Mesenchymal stem cell (in vitro differentiated cells and primary cell): ENCODE results near the gene PRKCQ.

ENCODE experiments used
- DNase-seq: peaks from one replicate; pipeline ENCODE4 v3.0.0-alpha.2; 2013
- H2AFZ ChIP-seq: one replicate; pipeline ENCODE4 v1.6.1; 2013; ENCODE audit warnings: low read depth, mild to moderate bottlenecking, control low read depth, inconsistent platforms, low read length, moderate library complexity
- H2AK5ac ChIP-seq: 2 replicates; pipeline ENCODE4 v1.6.1; 2013; ENCODE audit warnings: low read length, moderate library complexity, mild to moderate bottlenecking, inconsistent platforms; ENCODE audit not compliant: severe bottlenecking
- H2BK120ac ChIP-seq: one replicate; pipeline ENCODE4 v1.6.1; 2013; ENCODE audit warnings: low read depth, mild to moderate bottlenecking, inconsistent platforms, low read length, moderate library complexity
- H2BK12ac ChIP-seq, 2 experiments: one replicate each; pipeline ENCODE4 v1.6.1; 2013; ENCODE audit warnings: inconsistent platforms in 2 of 2, low read length in 2 of 2, mild to moderate bottlenecking in 2 of 2, moderate library complexity in 2 of 2, control low read depth in 1 of 2
- H2BK15ac ChIP-seq: one replicate; pipeline ENCODE4 v1.6.1; 2013; ENCODE audit warnings: mild to moderate bottlenecking, low read depth, inconsistent platforms; ENCODE audit not compliant: poor library complexity, severe bottlenecking
- H2BK5ac ChIP-seq: 2 replicates; pipeline ENCODE4 v1.6.1; 2013; ENCODE audit warnings: low read depth, mild to moderate bottlenecking, low read length, control low read depth, inconsistent platforms; ENCODE audit not compliant: poor library complexity, severe bottlenecking
- H3K14ac ChIP-seq, 2 experiments: one replicate each; pipeline ENCODE4 v1.6.1; 2013; ENCODE audit warnings: inconsistent platforms in 2 of 2, low read length in 2 of 2, control low read depth in 1 of 2, mild to moderate bottlenecking in 1 of 2, moderate library complexity in 1 of 2
- H3K18ac ChIP-seq, 2 experiments: one replicate each; pipeline ENCODE4 v1.6.1; 2013; ENCODE audit warnings: inconsistent platforms in 2 of 2, low read length in 2 of 2, control low read depth in 1 of 2, low read depth in 1 of 2, mild to moderate bottlenecking in 1 of 2
- H3K23ac ChIP-seq, 2 experiments: one replicate each; pipeline ENCODE4 v1.6.1; 2013; ENCODE audit warnings: inconsistent platforms in 2 of 2, low read length in 2 of 2, mild to moderate bottlenecking in 2 of 2, moderate library complexity in 2 of 2, control low read depth in 1 of 2
- H3K27ac ChIP-seq: 2 replicates; pipeline ENCODE4 v1.5.1; 2013; ENCODE audit warnings: mild to moderate bottlenecking, moderate library complexity, low read length, control low read depth, inconsistent platforms; ENCODE audit not compliant: poor library complexity, severe bottlenecking
- H3K27me3 ChIP-seq, 2 experiments: 2 replicates each; pipeline versions ENCODE4 v1.6.1 to v1.7.0; 2013; ENCODE audit warnings: low read length in 2 of 2, mild to moderate bottlenecking in 2 of 2, moderate library complexity in 2 of 2, control low read depth in 1 of 2, inconsistent platforms in 1 of 2; ENCODE audit not compliant: control insufficient read depth in 1 of 2, insufficient read depth in 1 of 2
- H3K36me3 ChIP-seq, 2 experiments: 2 replicates each; pipeline versions ENCODE4 v1.6.1 to v1.7.0; 2013; ENCODE audit warnings: low read length in 2 of 2, control low read depth in 1 of 2, inconsistent platforms in 1 of 2, low read depth in 1 of 2, mild to moderate bottlenecking in 1 of 2; ENCODE audit not compliant: insufficient read depth in 2 of 2, control insufficient read depth in 1 of 2
- H3K4ac ChIP-seq, 2 experiments: one replicate each; pipeline ENCODE4 v1.6.1; 2013; ENCODE audit warnings: inconsistent platforms in 2 of 2, low read length in 2 of 2, mild to moderate bottlenecking in 2 of 2, moderate library complexity in 2 of 2, control low read depth in 1 of 2, low read depth in 1 of 2
- H3K4me1 ChIP-seq: 2 replicates; pipeline ENCODE4 v1.6.1; 2013; ENCODE audit warnings: low read depth, low read length, control low read depth; ENCODE audit not compliant: control insufficient read depth, insufficient read depth
- H3K4me2 ChIP-seq: 2 replicates; pipeline ENCODE4 v1.6.1; 2013; ENCODE audit warnings: low read length, mild to moderate bottlenecking, inconsistent platforms; ENCODE audit not compliant: poor library complexity, severe bottlenecking
- H3K4me3 ChIP-seq, 2 experiments: 2 replicates each; pipeline versions ENCODE4 v1.5.1 to v1.7.0; 2013; ENCODE audit warnings: low read length in 2 of 2, mild to moderate bottlenecking in 2 of 2, control low read depth in 1 of 2, low read depth in 1 of 2; ENCODE audit not compliant: insufficient read depth in 1 of 2
- H3K79me1 ChIP-seq: replicated peaks from 2 replicates; pipeline ENCODE4 v1.6.1; 2013; ENCODE audit warnings: mild to moderate bottlenecking, control low read depth, low read length, inconsistent platforms; ENCODE audit not compliant: poor library complexity, severe bottlenecking
- H3K9ac ChIP-seq: 2 replicates; pipeline ENCODE4 v1.7.0; 2013; ENCODE audit warnings: mild to moderate bottlenecking, low read length, moderate library complexity
- H3K9me3 ChIP-seq: 2 replicates; pipeline ENCODE4 v1.7.0; 2013; ENCODE audit warnings: mild to moderate bottlenecking, low read length; ENCODE audit not compliant: control insufficient read depth
- H4K8ac ChIP-seq: one replicate; pipeline ENCODE4 v1.6.1; 2013; ENCODE audit warnings: inconsistent platforms, mild to moderate bottlenecking, low read length, moderate library complexity
- H4K91ac ChIP-seq: one replicate; pipeline ENCODE4 v1.6.1; 2013; ENCODE audit warnings: mild to moderate bottlenecking, low read length, inconsistent platforms
- WGBS: methylation state at CpG from one replicate; pipeline ENCODE4 v1.1.7; 2013; ENCODE audit warnings: mixed read lengths; 5-methylcytosine and 5-hydroxymethylcytosine counted together

PRKCQ gene

GRCh38 chr10:6396226-6396625 is 183.8 kb downstream of the PRKCQ start:
- no peak overlapping the region for H2BK15ac ChIP-seq
- H3K27ac ChIP-seq = no peak overlapping the region
- no peak overlapping the region for H4K91ac ChIP-seq
- peaks cover 11% of the 10 kb centered on the region for H3K4me1 ChIP-seq
- no peak overlapping the region for H3K18ac ChIP-seq
- H3K27me3 ChIP-seq = peaks cover 0 to 9% of the 10 kb centered on the region in 2 experiments
- H3K36me3 ChIP-seq = no peaks in the 10 kb centered on the region
- no peak overlapping the region for H3K4me3 ChIP-seq
- WGBS = 90% methylated on average over 3 of the region's 4 CpGs
- no peak overlapping the region for H3K4ac ChIP-seq
- no peak overlapping the region for H2BK12ac ChIP-seq
- H3K9me3 ChIP-seq = peaks cover 6% of the 10 kb centered on the region
- H3K14ac ChIP-seq = no peak overlapping the region
- no peak overlapping the region for H3K4me2 ChIP-seq
- H2BK120ac ChIP-seq = no peak overlapping the region
- H3K9ac ChIP-seq = no peak overlapping the region
- H3K23ac ChIP-seq = no peak overlapping the region
- no peak overlapping the region for H2AK5ac ChIP-seq
- H3K79me1 ChIP-seq = no peaks in the 10 kb centered on the region
- H2BK5ac ChIP-seq = no peak overlapping the region
- no peak for DNase-seq
- no peak overlapping the region for H4K8ac ChIP-seq
- H2AFZ ChIP-seq = no peak overlapping the region

- Histone ChIP-seq H2AK5ac (no peak overlapping the region), H3K18ac (no peak overlapping the region), H2BK120ac (no peak overlapping the region), H4K91ac (no peak overlapping the region), H3K79me1 (no peaks in the 10 kb centered on the region), H3K4me3 (no peak overlapping the region), H3K27ac (no peak overlapping the region), H3K27me3 (peaks cover 0 to 9% of the 10 kb centered on the region in 2 experiments), H3K4ac (no peak overlapping the region), H2BK15ac (no peak overlapping the region), H3K9me3 (peaks cover 12% of the 10 kb centered on the region), H2AFZ (no peak overlapping the region), H3K23ac (no peak overlapping the region), H3K4me1 (peaks cover 9% of the 10 kb centered on the region), H3K9ac (no peak overlapping the region), H3K14ac (no peak overlapping the region), H4K8ac (no peak overlapping the region), H3K36me3 (no peaks in the 10 kb centered on the region), H3K4me2 (no peak overlapping the region), H2BK5ac (no peak overlapping the region), H2BK12ac (no peak overlapping the region)
- no peak for DNase-seq
- 95% methylated on average over 8 of the region's 8 CpGs for WGBS
Measured at GRCh38 chr10:6395606-6396005, 184.5 kb downstream of the PRKCQ start.

GRCh38 chr10:6394084-6394483 is 186.0 kb downstream of the PRKCQ start:
- H3K27ac ChIP-seq = no peak overlapping the region
- no peak overlapping the region for H2BK15ac ChIP-seq
- no peak overlapping the region for H2AK5ac ChIP-seq
- H2AFZ ChIP-seq = no peak overlapping the region
- H2BK12ac ChIP-seq = no peak overlapping the region
- 63% methylated on average over 5 of the region's 5 CpGs for WGBS
- no peak overlapping the region for H4K8ac ChIP-seq
- H3K18ac ChIP-seq = no peak overlapping the region
- H3K9me3 ChIP-seq = peaks cover 27% of the 10 kb centered on the region
- H3K79me1 ChIP-seq = no peaks in the 10 kb centered on the region
- no peak overlapping the region for H2BK5ac ChIP-seq
- H4K91ac ChIP-seq = no peak overlapping the region
- H3K9ac ChIP-seq = no peak overlapping the region
- H3K4ac ChIP-seq = no peak overlapping the region
- H3K4me1 ChIP-seq = no peaks in the 10 kb centered on the region
- no peak overlapping the region for H2BK120ac ChIP-seq
- H3K4me2 ChIP-seq = no peak overlapping the region
- no peak overlapping the region for H3K23ac ChIP-seq
- DNase-seq = no peak
- no peak overlapping the region for H3K4me3 ChIP-seq
- H3K27me3 ChIP-seq = peaks cover 0 to 3% of the 10 kb centered on the region in 2 experiments
- H3K14ac ChIP-seq = no peak overlapping the region
- H3K36me3 ChIP-seq = no peaks in the 10 kb centered on the region

GRCh38 chr10:6393168-6393567 is 186.9 kb downstream of the PRKCQ start:
- Histone ChIP-seq H2BK120ac (no peak overlapping the region), H2BK15ac (no peak overlapping the region), H3K9ac (no peak overlapping the region), H3K4me2 (no peak overlapping the region), H3K79me1 (no peaks in the 10 kb centered on the region), H4K91ac (no peak overlapping the region), H3K27ac (no peak overlapping the region), H3K14ac (no peak overlapping the region), H3K23ac (no peak overlapping the region), H2AFZ (no peak overlapping the region), H3K36me3 (no peaks in the 10 kb centered on the region), H4K8ac (no peak overlapping the region), H3K4me3 (no peak overlapping the region), H3K18ac (no peak overlapping the region), H2BK5ac (no peak overlapping the region), H2BK12ac (no peak overlapping the region), H3K9me3 (peaks cover 30% of the 10 kb centered on the region), H3K27me3 (peaks cover 0 to 3% of the 10 kb centered on the region in 2 experiments), H3K4ac (no peak overlapping the region), H2AK5ac (no peak overlapping the region), H3K4me1 (peaks cover 2% of the 10 kb centered on the region)
- 90% methylated on average over 2 of the region's 2 CpGs for WGBS
- no peak for DNase-seq
